OCI-M1 (cell line): ENCODE data around the gene POU2AF1.
"Not testable (repeated sequence)": the region's sequence is repeated elsewhere in the genome, so short reads cannot be mapped to it uniquely, and the experiment has no call there.

Experiments used
- DNase-seq: peaks from one replicate; lab custom pipeline; 2025; lab: John Stamatoyannopoulos, UW

POU2AF1 gene

GRCh38 chr11:111347002-111347722, 31.9 kb downstream of the POU2AF1 start:
- no peak for DNase-seq

- DNase-seq: no peak
Observed at GRCh38 chr11:111344032-111344431, 35.0 kb downstream of the POU2AF1 start.

- no peak for DNase-seq
Observed at GRCh38 chr11:111342329-111342728, 36.7 kb downstream of the POU2AF1 start.

- no peak for DNase-seq
Observed at GRCh38 chr11:111339758-111340388, 39.2 kb downstream of the POU2AF1 start.

- DNase-seq: peak; percentile 37
Observed at GRCh38 chr11:111336582-111337256, 42.4 kb downstream of the POU2AF1 start.

- no peak for DNase-seq
Observed at GRCh38 chr11:111336062-111336461, 43.0 kb downstream of the POU2AF1 start.

DNA sequence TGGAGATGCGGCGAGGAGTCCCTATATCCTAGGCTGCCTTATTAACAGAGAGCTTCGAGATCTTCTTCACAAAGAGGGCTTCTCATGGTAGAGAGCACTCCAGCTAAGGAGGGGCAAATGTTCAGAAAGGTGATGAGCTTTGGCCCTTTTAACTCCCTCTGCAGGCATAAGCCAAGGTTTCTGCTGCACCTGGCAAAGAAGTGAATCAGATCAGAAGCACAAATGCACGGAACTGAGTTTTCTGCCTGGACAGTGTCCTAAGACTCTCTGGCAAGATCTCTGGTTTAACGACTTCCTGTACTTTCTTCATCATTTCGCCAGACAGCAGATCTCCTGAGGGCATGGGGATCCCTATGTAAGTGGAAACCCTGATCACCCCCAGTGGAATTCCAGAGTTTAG, 43.5 kb downstream of the POU2AF1 start:
- no peak for DNase-seq

GRCh38 chr11:111334532-111335502, 44.3 kb downstream of the POU2AF1 start:
- DNase-seq: no peak

- no peak for DNase-seq
Observed at GRCh38 chr11:111331711-111332479, 47.2 kb downstream of the POU2AF1 start.

DNA sequence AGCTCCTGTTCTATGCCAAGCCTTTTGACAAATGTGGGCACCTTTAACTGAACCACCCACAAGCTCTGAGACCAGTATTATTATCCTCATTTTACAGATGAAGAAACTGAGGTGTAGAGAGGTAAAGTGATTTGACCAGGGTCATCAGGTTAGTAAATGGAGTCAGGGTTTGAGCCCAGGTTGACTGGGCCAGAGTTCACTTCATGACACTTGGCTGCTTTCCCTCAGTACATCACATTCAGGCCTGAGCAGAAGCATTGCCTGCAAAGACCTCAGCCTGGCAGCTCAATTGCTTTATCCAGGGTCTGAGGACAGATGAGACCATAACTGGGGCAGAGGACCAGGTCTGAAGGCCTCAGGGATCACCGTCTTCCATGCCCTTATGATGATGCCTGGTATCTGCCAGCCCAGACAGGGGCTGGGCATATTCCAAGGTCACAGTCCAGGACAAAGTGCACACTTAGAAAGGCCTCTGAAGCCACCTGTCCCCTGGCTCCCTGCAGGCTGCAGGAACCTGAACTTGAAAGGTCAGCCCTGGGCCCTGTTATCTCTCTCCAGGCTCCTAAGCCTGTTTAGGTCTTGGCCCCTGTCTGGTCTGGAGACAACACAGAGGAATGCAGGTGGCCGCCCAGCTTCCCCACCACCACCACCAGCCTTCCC, 48.7 kb downstream of the POU2AF1 start:
- DNase-seq: no peak

- DNase-seq: no peak
Observed at GRCh38 chr11:111329306-111330204, 49.5 kb downstream of the POU2AF1 start.

GRCh38 chr11:111327908-111328624, 51.0 kb downstream of the POU2AF1 start:
- no peak for DNase-seq

DNA sequence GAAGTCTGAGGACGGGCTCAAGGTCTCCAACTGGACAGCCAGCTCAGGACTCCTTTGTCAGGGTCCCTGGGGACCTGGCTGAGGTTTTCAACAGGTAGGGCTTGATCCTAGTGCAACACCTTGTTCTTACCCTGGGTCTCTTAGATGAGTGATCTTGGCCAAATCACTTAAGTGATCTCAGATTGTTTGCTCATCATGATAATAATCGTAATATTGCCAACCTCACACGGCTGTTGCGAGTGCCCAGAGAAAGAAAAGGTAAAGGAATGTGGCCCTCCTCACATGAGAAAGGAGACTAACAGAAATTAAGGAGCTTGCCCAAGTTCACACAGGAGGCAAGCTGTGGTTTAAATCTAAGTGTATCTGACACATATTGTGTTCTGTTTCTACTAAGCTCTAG, 52.3 kb downstream of the POU2AF1 start:
- DNase-seq: no peak

- DNase-seq: no peak
Observed at GRCh38 chr11:111325259-111325658, 53.8 kb downstream of the POU2AF1 start.

DNA sequence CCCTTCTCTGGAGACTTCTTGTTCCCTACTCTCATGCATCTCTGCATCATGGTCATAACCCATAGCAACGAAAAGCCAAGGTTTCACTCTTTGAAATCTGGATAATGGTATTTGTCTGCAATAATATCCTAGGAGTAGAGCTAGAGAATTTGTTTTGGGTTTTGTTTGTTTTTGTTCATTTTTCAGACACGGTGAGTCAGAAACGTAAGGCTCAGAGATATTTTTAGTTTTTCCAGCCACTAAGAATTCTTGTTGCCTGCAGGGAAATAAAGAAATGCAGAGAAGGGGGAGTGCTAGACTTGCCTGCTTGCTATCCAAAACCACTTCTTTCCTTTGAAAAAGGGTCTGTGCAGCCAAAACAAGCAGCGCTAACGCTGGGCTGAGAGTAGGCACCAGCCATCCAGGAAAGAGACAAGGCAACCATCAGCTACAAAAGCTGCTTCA, 54.8 kb downstream of the POU2AF1 start:
- no peak for DNase-seq

DNA sequence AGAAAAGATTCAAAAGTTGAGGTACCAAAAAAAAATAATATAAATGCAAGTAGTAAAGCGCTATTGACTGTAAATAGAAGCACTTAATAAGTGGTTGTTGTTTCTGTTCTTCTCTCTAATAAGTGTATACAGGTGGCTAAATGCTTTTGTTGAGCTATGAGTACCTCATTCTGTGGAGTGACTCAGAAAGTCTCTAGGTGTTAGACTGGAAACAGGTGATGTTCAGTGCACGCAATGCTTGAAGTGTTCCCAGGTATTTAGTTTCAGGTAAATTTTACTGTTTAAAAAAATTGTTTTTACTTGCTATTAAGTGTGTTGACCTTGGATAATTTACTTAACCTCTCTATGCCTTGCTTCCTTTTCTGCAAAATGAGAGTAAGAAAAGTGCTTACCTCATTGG, 56.5 kb downstream of the POU2AF1 start:
- no peak for DNase-seq

DNA sequence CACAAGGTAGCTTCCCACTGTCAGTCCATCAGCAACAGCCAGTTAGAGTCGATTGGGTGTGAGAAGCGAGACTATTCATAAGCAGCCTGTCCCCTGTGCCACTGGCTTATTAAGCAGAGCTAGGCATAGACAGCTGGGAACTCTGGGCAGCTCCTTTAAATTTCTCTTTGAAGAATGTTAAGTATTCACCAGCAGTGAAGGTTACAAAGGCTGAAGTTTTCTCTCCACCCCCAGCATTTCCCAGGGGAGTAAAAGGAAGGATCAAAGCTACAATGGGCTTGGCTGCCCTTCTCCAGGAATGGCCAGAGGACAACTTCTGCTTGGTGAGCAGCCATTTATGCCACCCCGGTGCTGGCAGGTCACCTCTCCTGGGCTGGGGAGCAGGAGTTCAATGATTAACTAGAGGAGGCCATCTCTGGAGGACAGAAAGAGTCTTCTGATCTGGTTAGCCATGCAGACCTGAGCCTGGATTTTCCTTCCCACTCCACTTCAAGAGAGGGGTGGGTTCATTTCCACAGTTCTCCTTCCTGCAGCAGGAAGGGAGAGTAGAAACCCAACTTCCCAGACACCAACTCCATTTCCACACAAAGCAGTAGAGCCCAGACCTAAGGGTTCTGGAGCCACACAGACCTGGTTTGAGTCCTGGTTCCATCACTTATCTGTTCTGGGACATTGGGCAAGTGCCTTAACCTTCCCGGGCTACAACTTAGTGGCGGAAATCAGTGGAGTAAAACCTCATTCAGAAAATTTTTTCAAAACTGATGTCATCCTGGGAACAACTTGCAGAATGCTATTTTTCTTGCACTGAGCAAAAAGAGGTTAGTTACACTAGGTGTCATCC, 58.1 kb downstream of the POU2AF1 start:
- no peak for DNase-seq

GRCh38 chr11:111320199-111320598, 58.9 kb downstream of the POU2AF1 start:
- not testable (repeated sequence) for DNase-seq
